ENCODE data around the gene SDCCAG8. TPM values are rescaled to one million over a fixed set of nuclear protein-coding genes. Genes with fewer than 3 reads are reported as not detected.

The SDCCAG8 gene
- total and polyA plus RNA-seq, 2 experiments from 2014 or later = 28.0 to 66.7 TPM

DNA sequence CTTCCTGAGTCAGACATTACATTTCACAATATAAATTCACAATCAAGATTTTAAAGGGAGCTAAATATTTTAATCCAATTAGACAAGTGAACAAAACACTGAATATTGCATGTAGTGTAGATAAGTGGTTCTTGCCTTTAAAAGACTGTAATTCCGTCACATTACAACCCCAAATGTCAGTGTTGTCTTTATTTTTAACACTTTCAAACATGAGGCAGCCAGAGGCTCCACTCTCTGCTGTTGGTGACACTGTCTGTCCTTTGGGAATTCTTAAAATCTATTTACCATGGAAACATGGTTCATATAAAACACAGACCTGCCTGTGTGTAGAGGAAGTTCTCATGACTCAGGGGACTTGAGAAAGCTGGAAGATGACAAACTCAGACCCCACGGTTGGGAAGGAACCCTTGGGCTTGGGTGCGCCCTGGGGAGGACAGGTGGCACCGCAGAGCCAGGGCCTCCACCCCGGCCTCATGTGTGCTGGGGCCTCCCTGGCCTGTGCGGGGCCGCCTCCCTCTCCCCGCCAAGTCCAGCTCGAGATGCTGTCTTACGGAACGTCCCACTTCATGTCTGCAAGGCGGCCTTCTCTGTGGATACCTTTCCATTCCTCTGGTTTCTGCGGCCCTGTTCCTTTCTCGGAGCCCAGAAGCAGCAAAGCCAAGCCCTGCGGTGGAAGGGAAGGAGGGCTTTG lies 239.0 kb downstream of the SDCCAG8 start:
- no peak overlapping the region for H3K27ac Mint-ChIP-seq
- H3K4me3 ChIP-seq = no peak overlapping the region
- no peak overlapping the region for H3K27ac ChIP-seq (ENCODE audit: low read depth)
- no peak for DNase-seq (ENCODE audit: low spot score)
- H3K9me3 Mint-ChIP-seq = peaks cover 3% of the 10 kb centered on the region; the same call in 2 of the 3 replicates
- peaks cover 5% of the 10 kb centered on the region; the same call in 1 of the 2 replicates for H3K9me2 ChIP-seq (ENCODE audit: insufficient read depth)
- H2AFZ ChIP-seq = no peak overlapping the region
- H3K4me2 ChIP-seq = no peak overlapping the region
- peaks cover 10% of the 10 kb centered on the region for H3K27me3 Mint-ChIP-seq (ENCODE audit: insufficient read depth, low read depth, poor library complexity)
- H3F3A ChIP-seq (replicated peaks; ENCODE audit: low read depth) = peaks cover 25% of the 10 kb centered on the region
- no peak overlapping the region for H3K4me3 Mint-ChIP-seq
- peaks cover 38% of the 10 kb centered on the region for H3K4me1 ChIP-seq (ENCODE audit: insufficient read depth)
- no peaks in the 10 kb centered on the region for H3K36me3 ChIP-seq (ENCODE audit: insufficient read depth)
- peaks cover 19% of the 10 kb centered on the region for H3K36me3 Mint-ChIP-seq (ENCODE audit: low read depth)
- ATAC-seq = no peak
- H3K27me3 ChIP-seq (ENCODE audit: insufficient read depth) = no peaks in the 10 kb centered on the region
- peaks cover 53% of the 10 kb centered on the region for H3K4me1 Mint-ChIP-seq
- no peak for TF ChIP-seq JUNB (IDR thresholded peaks at IDR 0.05; ENCODE audit: unreplicated experiment)
- TF ChIP-seq POLR2AphosphoS5 (IDR thresholded peaks at IDR 0.05; ENCODE audit: low read depth) = no peak
- TF ChIP-seq, protein P1, sequence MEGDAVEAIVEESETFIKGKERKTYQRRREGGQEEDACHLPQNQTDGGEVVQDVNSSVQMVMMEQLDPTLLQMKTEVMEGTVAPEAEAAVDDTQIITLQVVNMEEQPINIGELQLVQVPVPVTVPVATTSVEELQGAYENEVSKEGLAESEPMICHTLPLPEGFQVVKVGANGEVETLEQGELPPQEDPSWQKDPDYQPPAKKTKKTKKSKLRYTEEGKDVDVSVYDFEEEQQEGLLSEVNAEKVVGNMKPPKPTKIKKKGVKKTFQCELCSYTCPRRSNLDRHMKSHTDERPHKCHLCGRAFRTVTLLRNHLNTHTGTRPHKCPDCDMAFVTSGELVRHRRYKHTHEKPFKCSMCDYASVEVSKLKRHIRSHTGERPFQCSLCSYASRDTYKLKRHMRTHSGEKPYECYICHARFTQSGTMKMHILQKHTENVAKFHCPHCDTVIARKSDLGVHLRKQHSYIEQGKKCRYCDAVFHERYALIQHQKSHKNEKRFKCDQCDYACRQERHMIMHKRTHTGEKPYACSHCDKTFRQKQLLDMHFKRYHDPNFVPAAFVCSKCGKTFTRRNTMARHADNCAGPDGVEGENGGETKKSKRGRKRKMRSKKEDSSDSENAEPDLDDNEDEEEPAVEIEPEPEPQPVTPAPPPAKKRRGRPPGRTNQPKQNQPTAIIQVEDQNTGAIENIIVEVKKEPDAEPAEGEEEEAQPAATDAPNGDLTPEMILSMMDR (conservative IDR thresholded peaks at IDR 0.05; ENCODE audit: low read depth in 2 of 2) = no peak
- H3K79me2 ChIP-seq (replicated peaks; ENCODE audit: insufficient read depth) = no peaks in the 10 kb centered on the region
- H4K20me1 ChIP-seq (replicated peaks; ENCODE audit: insufficient read depth) = no peaks in the 10 kb centered on the region

DNA sequence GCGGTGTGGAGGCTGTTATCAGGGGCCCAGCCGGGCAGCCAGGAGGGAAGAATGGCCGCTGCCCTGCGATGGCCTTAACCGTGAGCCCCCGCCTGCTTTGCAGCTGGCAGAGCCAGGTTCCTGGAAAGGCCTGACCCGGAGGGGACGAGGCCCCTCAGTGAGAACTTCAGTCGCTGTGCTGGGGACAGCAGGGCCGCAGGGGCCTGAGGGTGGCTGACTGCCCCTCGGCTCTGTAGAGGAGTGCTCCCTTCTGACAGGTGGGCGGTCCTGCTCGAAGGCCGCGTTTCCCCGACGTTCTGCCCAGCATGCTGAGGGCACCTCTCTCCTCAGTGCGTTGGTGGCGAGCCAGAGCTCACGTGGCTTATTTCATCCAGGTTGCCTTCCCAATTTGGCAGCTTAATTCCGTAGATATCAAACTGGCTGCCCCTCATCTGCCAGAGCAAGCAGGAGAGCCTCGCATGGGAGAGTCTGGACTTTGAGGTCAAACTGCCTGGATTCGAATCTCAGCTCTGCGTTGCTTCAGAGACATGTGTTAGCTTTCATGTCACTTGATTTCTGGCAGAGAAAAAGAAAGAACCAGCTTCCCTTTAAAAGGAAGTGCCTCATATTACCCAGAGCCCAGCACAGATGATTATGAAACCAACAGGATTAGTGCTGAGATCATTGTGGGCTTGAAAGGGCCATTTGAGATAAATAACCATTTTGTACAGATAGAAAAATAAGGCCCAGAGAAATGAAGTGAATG lies 239.8 kb downstream of the SDCCAG8 start:
- Histone ChIP-seq H3K9me2 (ENCODE audit: insufficient read depth) (peaks cover 5% of the 10 kb centered on the region; the same call in 1 of the 2 replicates), H3K4me1 (ENCODE audit: insufficient read depth) (peaks cover 33% of the 10 kb centered on the region), H3K79me2 (replicated peaks; ENCODE audit: insufficient read depth) (no peaks in the 10 kb centered on the region), H3K27me3 (ENCODE audit: insufficient read depth) (no peaks in the 10 kb centered on the region), H4K20me1 (replicated peaks; ENCODE audit: insufficient read depth) (no peaks in the 10 kb centered on the region), H3K36me3 (ENCODE audit: insufficient read depth) (no peaks in the 10 kb centered on the region), H3K4me2 (peak overlapping the region; percentile 55; the same call in 1 of the 2 replicates), H3K27ac (ENCODE audit: low read depth) (no peak overlapping the region), H3K4me3 (no peak overlapping the region), H2AFZ (no peak overlapping the region), H3F3A (replicated peaks; ENCODE audit: low read depth) (peaks cover 18% of the 10 kb centered on the region)
- H3K4me1 Mint-ChIP-seq = peaks cover 46% of the 10 kb centered on the region
- H3K36me3 Mint-ChIP-seq (ENCODE audit: low read depth) = peaks cover 19% of the 10 kb centered on the region
- H3K27ac Mint-ChIP-seq = no peak overlapping the region
- DNase-seq (ENCODE audit: low spot score) (no peak), ATAC-seq (no peak)
- peaks cover 10% of the 10 kb centered on the region for H3K27me3 Mint-ChIP-seq (ENCODE audit: insufficient read depth, low read depth, poor library complexity)
- no peak overlapping the region; the same call in 2 of the 3 replicates for H3K4me3 Mint-ChIP-seq
- H3K9me3 Mint-ChIP-seq = peaks cover 3% of the 10 kb centered on the region; the same call in 2 of the 3 replicates
- no peak for TF ChIP-seq CREB1 (CRISPR knock-in tag; IDR thresholded peaks at IDR 0.05; ENCODE audit: low read depth)
- TF ChIP-seq, protein P1 (conservative IDR thresholded peaks at IDR 0.05; ENCODE audit: low read depth in 2 of 2) = no peak
- TF ChIP-seq STAT1 (IDR thresholded peaks at IDR 0.05; ENCODE audit: unreplicated experiment) = no peak
- no peak for TF ChIP-seq EZH2 (IDR thresholded peaks at IDR 0.05; ENCODE audit: low read depth, unreplicated experiment)
- no peak for TF ChIP-seq ZNF114 (CRISPR knock-in tag; IDR thresholded peaks at IDR 0.05)
- TF ChIP-seq ZNF331 (CRISPR knock-in tag; IDR thresholded peaks at IDR 0.05; ENCODE audit: low read depth) = no peak
- TF ChIP-seq, protein P2, sequence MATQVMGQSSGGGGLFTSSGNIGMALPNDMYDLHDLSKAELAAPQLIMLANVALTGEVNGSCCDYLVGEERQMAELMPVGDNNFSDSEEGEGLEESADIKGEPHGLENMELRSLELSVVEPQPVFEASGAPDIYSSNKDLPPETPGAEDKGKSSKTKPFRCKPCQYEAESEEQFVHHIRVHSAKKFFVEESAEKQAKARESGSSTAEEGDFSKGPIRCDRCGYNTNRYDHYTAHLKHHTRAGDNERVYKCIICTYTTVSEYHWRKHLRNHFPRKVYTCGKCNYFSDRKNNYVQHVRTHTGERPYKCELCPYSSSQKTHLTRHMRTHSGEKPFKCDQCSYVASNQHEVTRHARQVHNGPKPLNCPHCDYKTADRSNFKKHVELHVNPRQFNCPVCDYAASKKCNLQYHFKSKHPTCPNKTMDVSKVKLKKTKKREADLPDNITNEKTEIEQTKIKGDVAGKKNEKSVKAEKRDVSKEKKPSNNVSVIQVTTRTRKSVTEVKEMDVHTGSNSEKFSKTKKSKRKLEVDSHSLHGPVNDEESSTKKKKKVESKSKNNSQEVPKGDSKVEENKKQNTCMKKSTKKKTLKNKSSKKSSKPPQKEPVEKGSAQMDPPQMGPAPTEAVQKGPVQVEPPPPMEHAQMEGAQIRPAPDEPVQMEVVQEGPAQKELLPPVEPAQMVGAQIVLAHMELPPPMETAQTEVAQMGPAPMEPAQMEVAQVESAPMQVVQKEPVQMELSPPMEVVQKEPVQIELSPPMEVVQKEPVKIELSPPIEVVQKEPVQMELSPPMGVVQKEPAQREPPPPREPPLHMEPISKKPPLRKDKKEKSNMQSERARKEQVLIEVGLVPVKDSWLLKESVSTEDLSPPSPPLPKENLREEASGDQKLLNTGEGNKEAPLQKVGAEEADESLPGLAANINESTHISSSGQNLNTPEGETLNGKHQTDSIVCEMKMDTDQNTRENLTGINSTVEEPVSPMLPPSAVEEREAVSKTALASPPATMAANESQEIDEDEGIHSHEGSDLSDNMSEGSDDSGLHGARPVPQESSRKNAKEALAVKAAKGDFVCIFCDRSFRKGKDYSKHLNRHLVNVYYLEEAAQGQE (IDR thresholded peaks at IDR 0.05; ENCODE audit: unreplicated experiment) = no peak
- no peak for TF ChIP-seq EZH2phosphoT487 (IDR thresholded peaks at IDR 0.05; ENCODE audit: unreplicated experiment)

Measured in GM23338 (cell line).